CD4-positive, alpha-beta T cell treated with Interleukin-15 for 4 hours (primary cell): Measurements from ENCODE around the gene CNTN5.
"Not testable (repeated sequence)": the region's sequence is repeated elsewhere in the genome, so short reads cannot be mapped to it uniquely, and the experiment has no call there.

Source experiments
- DNase-seq: peaks from one replicate; pipeline ENCODE4 v3.0.0-alpha.2; 2020; ENCODE audit warnings: low spot score

CNTN5 gene

GRCh38 chr11:99277281-99277680 lies 256.5 kb downstream of the CNTN5 start:
- no peak for DNase-seq

- no peak for DNase-seq
These were observed 258.5 kb downstream of the CNTN5 start for GRCh38 chr11:99279266-99279665.

GRCh38 chr11:99281331-99281730 lies 260.6 kb downstream of the CNTN5 start:
- no peak for DNase-seq

- DNase-seq = not testable (repeated sequence)
These were observed 277.2 kb downstream of the CNTN5 start for GRCh38 chr11:99297925-99298324.

- no peak for DNase-seq
These were observed 286.9 kb downstream of the CNTN5 start for GRCh38 chr11:99307510-99308088.

GRCh38 chr11:99311870-99312269 lies 291.1 kb downstream of the CNTN5 start:
- no peak for DNase-seq

GRCh38 chr11:99316776-99317520 lies 296.2 kb downstream of the CNTN5 start:
- DNase-seq = no peak

- no peak for DNase-seq
These were observed 300.1 kb downstream of the CNTN5 start for GRCh38 chr11:99320769-99321290.

- DNase-seq = no peak
These were observed 305.1 kb downstream of the CNTN5 start for GRCh38 chr11:99325847-99326246.

GRCh38 chr11:99327066-99327465 lies 306.3 kb downstream of the CNTN5 start:
- no peak for DNase-seq

- DNase-seq = no peak
These were observed 306.8 kb downstream of the CNTN5 start for GRCh38 chr11:99327527-99327926.

GRCh38 chr11:99333621-99334020 lies 312.9 kb downstream of the CNTN5 start:
- no peak for DNase-seq

GRCh38 chr11:99343117-99343516 lies 322.4 kb downstream of the CNTN5 start:
- no peak for DNase-seq

- DNase-seq = no peak
These were observed 328.5 kb downstream of the CNTN5 start for GRCh38 chr11:99349151-99349673.

GRCh38 chr11:99351624-99352023 lies 330.9 kb downstream of the CNTN5 start:
- DNase-seq = no peak

- no peak for DNase-seq
These were observed 331.9 kb downstream of the CNTN5 start for GRCh38 chr11:99352642-99353041.

GRCh38 chr11:99366546-99366945 lies 345.8 kb downstream of the CNTN5 start:
- no peak for DNase-seq

GRCh38 chr11:99368583-99368982 lies 347.8 kb downstream of the CNTN5 start:
- DNase-seq = no peak

- no peak for DNase-seq
These were observed 349.9 kb downstream of the CNTN5 start for GRCh38 chr11:99370549-99371216.

- no peak for DNase-seq
These were observed 350.5 kb downstream of the CNTN5 start for GRCh38 chr11:99371257-99371656.

GRCh38 chr11:99376463-99376862 lies 355.7 kb downstream of the CNTN5 start:
- DNase-seq = no peak

GRCh38 chr11:99383648-99384245 lies 363.0 kb downstream of the CNTN5 start:
- DNase-seq = no peak
